ENCODE results near the gene TBC1D9.

Gene TBC1D9

DNA sequence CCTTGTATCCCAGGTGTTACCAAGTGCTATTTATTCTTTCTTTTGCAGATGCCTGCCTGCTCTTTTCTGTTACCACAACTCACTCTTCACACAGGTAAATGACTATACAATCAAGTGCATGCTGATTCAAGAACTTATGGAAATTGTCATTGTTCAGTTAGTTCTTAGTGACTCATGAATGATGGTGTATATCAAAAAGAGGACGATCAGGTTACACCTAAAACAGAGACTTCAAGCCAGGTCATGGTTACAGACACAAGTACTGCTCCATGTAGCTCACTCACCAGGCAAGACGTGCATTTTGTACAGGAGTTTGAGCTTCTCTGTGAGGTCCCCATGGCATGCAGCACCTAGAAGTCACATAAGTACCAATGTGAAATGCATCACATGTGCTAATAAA is 128.2 kb downstream of the TBC1D9 start:
- Mint-ChIP-seq H3K27me3 (peaks cover 29% of the 10 kb centered on the region), H3K4me3 (no peak overlapping the region), H3K36me3 (ENCODE audit: insufficient read depth) (peaks cover 1% of the 10 kb centered on the region), H3K4me1 (no peaks in the 10 kb centered on the region), H3K9me3 (no peaks in the 10 kb centered on the region), H3K27ac (ENCODE audit: low read depth) (no peak overlapping the region)
- ATAC-seq (replicated peaks; ENCODE audit: extremely low read depth, poor library complexity, severe bottlenecking) (no peak), DNase-seq (ENCODE audit: low spot score in 2 of 2) (no peak)

DNA sequence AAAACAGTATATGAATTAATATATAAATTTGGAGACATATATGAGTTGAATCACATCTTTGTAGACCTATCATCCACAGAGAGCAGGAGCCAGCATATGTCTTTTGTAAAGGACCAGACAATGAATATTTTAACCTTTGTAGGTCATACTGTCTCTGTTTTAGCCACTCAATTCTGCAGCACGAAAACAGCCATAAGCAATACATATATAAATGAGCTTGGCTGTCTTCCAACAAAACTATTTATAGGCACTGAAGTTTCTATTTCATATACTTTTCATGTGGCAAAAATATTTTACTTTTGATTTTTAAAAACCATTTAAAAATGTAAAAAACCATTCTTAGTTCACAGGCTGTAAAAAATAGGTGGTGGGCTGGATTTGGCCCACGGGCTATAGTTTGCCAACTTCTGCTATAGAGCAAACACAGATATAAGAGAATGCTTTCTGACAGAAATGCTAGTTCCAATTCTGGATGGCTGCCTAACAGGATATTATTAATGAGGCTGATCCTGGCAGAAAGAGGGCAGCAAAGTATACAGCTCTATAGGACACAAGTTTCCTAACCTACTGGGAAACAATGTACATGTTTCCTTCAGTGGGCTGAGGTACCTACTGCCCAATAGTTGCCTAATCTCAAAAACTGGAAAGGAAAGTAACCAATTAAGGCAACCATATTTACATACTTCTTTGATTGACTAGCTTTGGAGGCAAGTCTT is 129.4 kb downstream of the TBC1D9 start:
- ATAC-seq (replicated peaks; ENCODE audit: extremely low read depth, poor library complexity, severe bottlenecking): no peak
- no peaks in the 10 kb centered on the region for H3K4me1 Mint-ChIP-seq
- peaks cover 17% of the 10 kb centered on the region for H3K27me3 Mint-ChIP-seq
- peaks cover 1% of the 10 kb centered on the region for H3K36me3 Mint-ChIP-seq (ENCODE audit: insufficient read depth)
- no peak for DNase-seq (ENCODE audit: low spot score in 2 of 2)
- H3K4me3 Mint-ChIP-seq: no peak overlapping the region
- no peaks in the 10 kb centered on the region for H3K9me3 Mint-ChIP-seq
- no peak overlapping the region for H3K27ac Mint-ChIP-seq (ENCODE audit: low read depth)

DNA sequence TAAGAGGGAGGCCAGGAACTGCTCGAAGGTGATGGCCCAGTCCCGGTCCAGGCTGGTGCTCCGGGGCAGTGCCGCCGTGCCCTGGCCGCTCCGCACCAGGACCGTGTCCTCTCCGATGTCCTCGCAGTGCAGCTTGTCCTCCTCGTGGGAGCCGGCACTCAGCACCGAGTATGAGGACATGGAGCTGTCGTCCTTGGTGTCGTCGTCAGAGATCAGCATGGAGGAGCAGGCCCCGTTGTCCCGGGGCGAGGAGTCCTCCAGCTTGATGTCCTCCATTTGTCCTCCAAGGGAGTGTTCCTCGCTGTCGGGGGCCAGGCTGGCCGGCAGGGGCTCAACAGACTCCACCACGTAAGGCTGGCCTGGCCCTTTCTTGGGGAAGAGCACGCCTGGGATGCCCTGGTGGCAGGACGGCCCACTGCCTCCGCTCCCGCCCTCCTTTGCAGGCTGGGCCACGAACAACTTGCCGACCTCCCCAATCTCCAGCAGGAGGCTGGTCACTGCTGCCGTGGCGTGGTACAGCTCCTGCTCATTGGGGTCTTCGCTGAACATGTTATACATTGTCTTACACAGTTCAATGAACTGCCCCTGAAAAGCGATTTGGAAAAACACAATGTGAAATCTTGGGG is 133.7 kb downstream of the TBC1D9 start:
- no peaks in the 10 kb centered on the region for H3K27me3 Mint-ChIP-seq

DNA sequence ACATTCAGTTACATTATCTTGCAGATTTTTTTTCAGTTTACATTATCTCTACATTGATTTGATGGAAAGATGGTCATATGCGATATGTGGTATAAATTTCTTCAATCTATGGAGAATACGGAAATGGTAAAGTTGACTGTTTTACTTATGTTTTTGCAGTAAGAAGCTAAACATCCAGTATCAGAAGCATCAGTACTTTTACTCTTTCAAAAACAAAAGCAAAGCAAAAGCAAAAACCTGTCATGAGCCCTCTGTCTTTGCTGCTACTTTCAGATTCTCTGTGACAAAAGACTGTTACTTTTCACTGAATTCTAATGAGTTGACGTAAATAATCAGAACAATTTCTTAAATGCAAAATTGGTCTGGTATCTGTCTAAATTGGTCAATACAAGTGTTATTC is 135.0 kb downstream of the TBC1D9 start:
- DNase-seq (ENCODE audit: low spot score in 2 of 2) (no peak), ATAC-seq (replicated peaks; ENCODE audit: extremely low read depth, poor library complexity, severe bottlenecking) (no peak)
- H3K4me3 Mint-ChIP-seq: no peak overlapping the region
- no peak overlapping the region for H3K27ac Mint-ChIP-seq (ENCODE audit: low read depth)
- H3K27me3 Mint-ChIP-seq: no peaks in the 10 kb centered on the region
- no peaks in the 10 kb centered on the region for H3K9me3 Mint-ChIP-seq
- H3K4me1 Mint-ChIP-seq: no peaks in the 10 kb centered on the region
- H3K36me3 Mint-ChIP-seq (ENCODE audit: insufficient read depth): no peaks in the 10 kb centered on the region

More for the DNA sequence above, 133.7 kb downstream of the TBC1D9 start:
- no peaks in the 10 kb centered on the region for H3K36me3 Mint-ChIP-seq (ENCODE audit: insufficient read depth)
- H3K4me3 Mint-ChIP-seq: no peak overlapping the region
- no peaks in the 10 kb centered on the region for H3K9me3 Mint-ChIP-seq
- H3K4me1 Mint-ChIP-seq: no peaks in the 10 kb centered on the region
- DNase-seq (ENCODE audit: low spot score in 2 of 2) (no peak), ATAC-seq (replicated peaks; ENCODE audit: extremely low read depth, poor library complexity, severe bottlenecking) (no peak)
- no peak overlapping the region for H3K27ac Mint-ChIP-seq (ENCODE audit: low read depth)

DNA sequence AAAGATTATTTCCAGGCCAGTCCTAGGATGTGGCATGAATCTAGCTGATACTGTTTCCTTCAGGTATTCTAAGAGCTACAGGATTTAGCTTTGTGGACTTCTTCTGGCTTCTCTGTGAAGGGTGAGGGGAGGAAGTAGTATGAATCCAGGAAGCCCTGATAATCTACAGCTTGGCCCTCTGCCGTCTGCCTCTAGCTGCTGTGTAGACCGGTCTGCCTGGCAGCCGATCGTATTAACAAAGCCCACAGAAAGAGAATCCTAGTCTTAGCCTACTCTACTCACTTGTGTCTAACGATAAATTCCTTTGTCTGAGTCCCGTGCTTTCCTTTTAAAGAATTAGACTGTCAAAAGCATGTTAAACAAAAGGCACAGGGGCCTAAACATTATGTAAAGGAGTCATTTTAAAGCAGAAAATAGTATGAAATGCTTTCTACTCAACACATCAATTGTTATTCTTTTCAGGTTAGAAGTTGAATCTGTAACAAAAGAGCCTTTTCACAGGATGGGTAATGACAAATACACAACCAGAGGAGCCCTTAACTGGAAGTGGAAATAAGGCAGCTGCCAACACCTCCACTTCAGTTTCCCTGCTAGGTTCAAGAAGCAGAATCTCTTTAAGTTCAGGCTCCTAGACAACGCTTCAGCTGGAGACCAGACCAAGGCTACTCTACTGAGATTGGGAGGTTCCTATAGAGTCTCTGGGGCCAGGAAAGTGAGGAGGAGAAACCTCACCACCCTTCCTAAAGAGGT is 138.5 kb downstream of the TBC1D9 start:
- H3K4me3 Mint-ChIP-seq: no peak overlapping the region
- DNase-seq (ENCODE audit: low spot score in 2 of 2): no peak
- no peaks in the 10 kb centered on the region for H3K36me3 Mint-ChIP-seq (ENCODE audit: insufficient read depth)
- no peaks in the 10 kb centered on the region for H3K27me3 Mint-ChIP-seq
- H3K27ac Mint-ChIP-seq (ENCODE audit: low read depth): no peak overlapping the region
- H3K9me3 Mint-ChIP-seq: no peaks in the 10 kb centered on the region
- no peaks in the 10 kb centered on the region for H3K4me1 Mint-ChIP-seq
- no peak for ATAC-seq (replicated peaks; ENCODE audit: extremely low read depth, poor library complexity, severe bottlenecking)

DNA sequence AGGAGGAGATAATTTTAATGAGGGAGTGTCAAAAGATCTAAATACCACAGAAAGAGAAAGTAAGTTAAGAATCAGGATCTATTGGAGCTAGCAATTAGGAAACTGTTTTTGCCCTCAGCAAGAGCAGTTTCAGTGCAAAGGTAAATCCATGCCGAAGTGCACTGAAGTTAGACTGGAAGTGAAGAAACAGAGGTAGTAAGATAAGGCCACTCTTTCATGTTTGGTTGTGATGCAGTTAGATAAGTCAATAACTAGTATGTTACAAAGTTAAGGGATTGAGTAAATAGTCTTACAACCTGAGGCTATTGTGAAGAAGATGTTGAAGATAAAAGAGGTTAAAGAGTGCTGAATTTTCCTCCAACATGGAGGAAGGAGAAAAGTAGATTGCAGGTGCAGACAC is 140.7 kb downstream of the TBC1D9 start:
- ATAC-seq (replicated peaks; ENCODE audit: extremely low read depth, poor library complexity, severe bottlenecking) (no peak), DNase-seq (ENCODE audit: low spot score in 2 of 2) (no peak)
- no peaks in the 10 kb centered on the region for H3K9me3 Mint-ChIP-seq
- no peaks in the 10 kb centered on the region for H3K4me1 Mint-ChIP-seq
- H3K27me3 Mint-ChIP-seq: no peaks in the 10 kb centered on the region
- H3K27ac Mint-ChIP-seq (ENCODE audit: low read depth): no peak overlapping the region
- no peaks in the 10 kb centered on the region for H3K36me3 Mint-ChIP-seq (ENCODE audit: insufficient read depth)
- H3K4me3 Mint-ChIP-seq: no peak overlapping the region

DNA sequence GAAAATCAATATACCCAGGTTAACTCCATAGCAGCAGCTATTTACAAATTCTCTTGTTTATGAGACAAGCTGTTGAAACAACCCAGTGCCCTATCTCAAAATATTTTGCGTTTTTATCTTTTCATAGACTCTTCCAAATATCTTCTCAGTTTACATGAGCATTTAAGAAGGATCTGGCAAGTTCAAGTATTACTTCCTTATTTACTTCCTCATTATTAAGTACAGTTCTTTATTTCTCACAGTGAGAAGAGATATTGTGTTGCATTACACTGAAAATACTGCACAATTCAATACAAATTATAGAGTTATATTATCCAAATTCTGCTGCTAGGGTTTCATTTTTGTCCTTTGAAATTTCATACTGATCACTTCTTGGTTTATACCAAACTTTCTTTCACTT is 143.8 kb downstream of the TBC1D9 start:
- Mint-ChIP-seq H3K27me3 (peaks cover 26% of the 10 kb centered on the region), H3K4me3 (no peak overlapping the region), H3K27ac (ENCODE audit: low read depth) (no peak overlapping the region), H3K9me3 (no peaks in the 10 kb centered on the region), H3K4me1 (no peaks in the 10 kb centered on the region), H3K36me3 (ENCODE audit: insufficient read depth) (no peaks in the 10 kb centered on the region)
- DNase-seq (ENCODE audit: low spot score in 2 of 2) (no peak), ATAC-seq (replicated peaks; ENCODE audit: extremely low read depth, poor library complexity, severe bottlenecking) (no peak)

DNA sequence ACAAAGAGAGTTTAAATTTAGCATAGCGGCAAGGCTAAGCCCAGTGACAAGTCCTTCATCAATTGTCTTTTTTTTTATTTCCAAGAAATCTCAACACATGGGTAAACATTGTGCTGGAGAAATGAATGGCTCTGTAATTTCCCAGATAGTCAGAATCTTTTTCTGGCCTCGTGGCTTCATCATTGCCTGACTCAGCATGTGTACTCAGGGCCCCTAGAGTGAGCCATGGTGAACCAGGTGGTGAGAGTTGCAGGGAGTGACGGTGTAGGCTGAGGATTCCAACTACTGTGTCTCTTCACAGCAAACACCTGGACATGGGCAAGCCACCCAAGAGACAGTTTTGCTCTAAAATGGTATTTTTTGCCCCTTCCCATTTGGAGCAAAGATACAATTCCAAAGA is 144.3 kb downstream of the TBC1D9 start:
- Mint-ChIP-seq H3K36me3 (ENCODE audit: insufficient read depth) (no peaks in the 10 kb centered on the region), H3K27ac (ENCODE audit: low read depth) (no peak overlapping the region)

DNA sequence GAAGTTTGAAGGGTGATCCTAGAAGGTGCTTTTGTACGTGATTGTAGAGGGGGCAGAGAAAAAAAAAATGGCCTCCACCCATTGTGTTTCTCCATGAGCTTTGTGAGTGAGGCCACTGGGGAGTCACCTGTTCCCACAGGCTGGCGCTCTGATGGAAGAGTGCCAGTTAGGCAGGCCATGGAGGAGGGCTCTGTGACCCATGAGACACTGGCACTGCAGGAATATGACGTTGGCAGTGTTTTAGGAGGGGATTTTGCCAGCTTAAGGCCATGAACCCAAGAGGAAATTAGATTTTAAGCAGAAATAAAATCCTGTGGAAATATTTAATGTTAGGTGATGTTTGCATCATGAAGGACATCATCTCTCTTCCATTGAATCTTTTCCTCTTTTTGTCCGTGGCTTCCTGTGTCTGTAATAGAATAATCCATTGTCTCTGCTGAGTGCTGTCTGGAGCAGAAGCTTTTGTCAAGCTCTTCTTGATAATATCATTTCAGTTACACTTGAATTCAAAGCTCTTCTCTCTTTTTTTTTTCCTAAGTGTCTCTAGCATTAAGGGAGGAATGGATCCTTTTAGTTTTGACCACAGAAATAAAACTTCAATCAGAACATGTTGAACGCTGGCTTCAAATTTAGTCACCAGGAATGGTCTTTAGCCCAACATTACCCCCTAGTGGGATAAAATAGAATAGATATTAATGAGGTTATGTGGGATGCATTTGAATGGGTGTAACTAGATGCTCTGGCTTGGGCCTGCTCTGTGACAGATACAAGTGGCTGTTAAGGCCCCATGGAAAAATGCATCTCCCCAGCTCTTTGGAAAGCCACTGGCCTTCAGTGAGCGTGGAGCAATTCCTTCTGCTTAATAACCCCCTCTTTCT is 146.4 kb downstream of the TBC1D9 start:
- no peak for ATAC-seq (replicated peaks; ENCODE audit: extremely low read depth, poor library complexity, severe bottlenecking)
- no peaks in the 10 kb centered on the region for H3K36me3 Mint-ChIP-seq (ENCODE audit: insufficient read depth)
- no peaks in the 10 kb centered on the region for H3K9me3 Mint-ChIP-seq
- H3K27me3 Mint-ChIP-seq: peaks cover 47% of the 10 kb centered on the region
- H3K4me1 Mint-ChIP-seq: no peaks in the 10 kb centered on the region
- DNase-seq (ENCODE audit: low spot score in 2 of 2): no peak
- H3K27ac Mint-ChIP-seq (ENCODE audit: low read depth): no peak overlapping the region
- H3K4me3 Mint-ChIP-seq: no peak overlapping the region

More for the DNA sequence above, 144.3 kb downstream of the TBC1D9 start:
- peaks cover 32% of the 10 kb centered on the region for H3K27me3 Mint-ChIP-seq
- no peaks in the 10 kb centered on the region for H3K4me1 Mint-ChIP-seq
- H3K4me3 Mint-ChIP-seq: no peak overlapping the region
- no peak for DNase-seq (ENCODE audit: low spot score in 2 of 2)
- H3K9me3 Mint-ChIP-seq: no peaks in the 10 kb centered on the region
- no peak for ATAC-seq (replicated peaks; ENCODE audit: extremely low read depth, poor library complexity, severe bottlenecking)

DNA sequence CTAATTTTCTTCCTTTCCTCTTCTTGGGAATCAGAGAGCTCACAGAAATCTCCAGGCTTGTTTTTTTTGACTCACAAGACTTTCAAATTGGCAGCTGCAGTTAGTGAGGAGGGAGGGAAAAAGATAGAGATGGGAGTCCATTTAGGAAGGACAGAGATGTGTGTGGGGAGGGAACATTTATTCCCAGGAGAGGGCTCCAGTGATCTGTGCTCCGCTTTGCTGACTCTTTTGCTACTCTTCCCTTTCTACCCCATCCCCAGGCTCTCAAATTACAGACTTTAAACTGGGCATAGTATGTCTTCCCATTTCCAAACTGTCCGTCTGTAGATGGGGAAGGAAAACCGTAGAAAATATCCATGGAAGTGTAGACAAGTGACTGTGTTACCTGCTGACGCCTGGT is 148.3 kb downstream of the TBC1D9 start:
- no peaks in the 10 kb centered on the region for H3K4me1 Mint-ChIP-seq
- H3K9me3 Mint-ChIP-seq: no peaks in the 10 kb centered on the region
- no peak for DNase-seq (ENCODE audit: low spot score in 2 of 2)
- peaks cover 52% of the 10 kb centered on the region for H3K27me3 Mint-ChIP-seq
- no peaks in the 10 kb centered on the region for H3K36me3 Mint-ChIP-seq (ENCODE audit: insufficient read depth)
- no peak overlapping the region for H3K4me3 Mint-ChIP-seq
- ATAC-seq (replicated peaks; ENCODE audit: extremely low read depth, poor library complexity, severe bottlenecking): no peak
- H3K27ac Mint-ChIP-seq (ENCODE audit: low read depth): no peak overlapping the region

DNA sequence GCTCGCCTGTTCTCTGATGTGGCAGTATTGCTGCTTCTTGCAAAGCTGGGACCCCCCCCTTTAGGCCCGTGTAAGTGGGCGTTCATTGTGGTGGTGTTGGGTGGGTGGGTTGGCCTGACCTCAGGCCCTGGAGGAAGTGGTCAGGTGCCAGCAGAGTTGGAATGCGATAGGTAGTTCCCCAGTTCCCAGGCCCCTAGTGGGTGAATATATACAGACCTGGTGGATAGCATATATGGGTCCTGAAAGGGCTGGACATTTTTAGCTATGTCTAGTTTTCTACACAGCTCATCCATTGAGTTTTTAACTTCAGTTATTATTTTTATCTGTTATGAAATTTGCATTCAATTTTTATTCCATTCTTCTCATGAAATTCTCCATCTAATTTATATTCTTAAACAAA is 151.6 kb downstream of the TBC1D9 start:
- Mint-ChIP-seq H3K27ac (ENCODE audit: low read depth) (no peak overlapping the region), H3K4me3 (no peak overlapping the region)

DNA sequence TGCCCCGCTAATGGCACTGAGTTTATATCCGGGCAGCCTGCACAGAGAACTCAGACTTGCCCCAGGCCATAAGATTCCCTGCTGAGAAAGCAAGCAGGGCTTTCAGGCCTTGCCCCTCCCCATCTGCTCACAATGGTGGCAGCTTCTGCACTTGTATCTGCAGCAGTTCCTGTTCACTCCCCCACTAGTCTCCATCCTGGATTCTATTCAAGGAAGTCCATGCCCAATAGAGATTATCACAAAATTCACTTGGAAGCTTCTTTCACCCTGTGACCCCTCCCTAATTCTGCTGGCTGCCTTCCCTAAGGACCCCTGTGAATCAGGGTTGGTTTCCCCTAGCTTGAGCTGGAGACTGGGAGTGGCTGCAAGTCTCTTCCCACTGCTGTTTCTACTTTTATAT is 152.9 kb downstream of the TBC1D9 start:
- Mint-ChIP-seq H3K9me3 (no peaks in the 10 kb centered on the region), H3K4me1 (no peaks in the 10 kb centered on the region), H3K27ac (ENCODE audit: low read depth) (no peak overlapping the region), H3K4me3 (no peak overlapping the region), H3K36me3 (ENCODE audit: insufficient read depth) (no peaks in the 10 kb centered on the region), H3K27me3 (peaks cover 73% of the 10 kb centered on the region)
- no peak for DNase-seq (ENCODE audit: low spot score in 2 of 2)
- no peak for ATAC-seq (replicated peaks; ENCODE audit: extremely low read depth, poor library complexity, severe bottlenecking)

More for the DNA sequence above, 151.6 kb downstream of the TBC1D9 start:
- H3K36me3 Mint-ChIP-seq (ENCODE audit: insufficient read depth): no peaks in the 10 kb centered on the region
- DNase-seq (ENCODE audit: low spot score in 2 of 2) (no peak), ATAC-seq (replicated peaks; ENCODE audit: extremely low read depth, poor library complexity, severe bottlenecking) (no peak)
- peaks cover 73% of the 10 kb centered on the region for H3K27me3 Mint-ChIP-seq
- H3K4me1 Mint-ChIP-seq: no peaks in the 10 kb centered on the region
- no peaks in the 10 kb centered on the region for H3K9me3 Mint-ChIP-seq
